Nephron (organoid): Measurements from ENCODE around the gene HMX1.

Experiments used
- H3K27ac Mint-ChIP-seq, 3 experiments: 2 replicates each; pipeline ENCODE4 v1.8.0; 2020; ENCODE audit warnings: mixed read lengths in 3 of 3, mild to moderate bottlenecking in 2 of 3, moderate library complexity in 1 of 3
- H3K27me3 Mint-ChIP-seq: 2 replicates; pipeline ENCODE4 v1.8.0; 2021; ENCODE audit warnings: low read depth, mild to moderate bottlenecking, moderate library complexity, mixed read lengths
- H3K36me3 Mint-ChIP-seq: 2 replicates; pipeline ENCODE4 v1.8.0; 2020; ENCODE audit warnings: low read depth, mixed read lengths
- H3K4me1 Mint-ChIP-seq: 2 replicates; pipeline ENCODE4 v1.8.0; 2020; ENCODE audit warnings: mixed read lengths
- H3K4me3 Mint-ChIP-seq, 3 experiments: 2 replicates each; pipeline ENCODE4 v1.8.0; 2020; ENCODE audit warnings: mild to moderate bottlenecking in 3 of 3, mixed read lengths in 3 of 3, moderate library complexity in 2 of 3
- H3K9me3 Mint-ChIP-seq: 2 replicates; pipeline ENCODE4 v1.8.0; 2020; ENCODE audit warnings: mixed read lengths
- TF ChIP-seq, protein P1 (sequence below), 3 experiments: fragments of 200-600 bp; sonication (generic); IDR thresholded peaks; one replicate each; pipeline ENCODE4 v1.5.0; 2021; ENCODE audit warnings: antibody characterized with exemption in 3 of 3; ENCODE audit not compliant: unreplicated experiment in 3 of 3

HMX1 gene

DNA sequence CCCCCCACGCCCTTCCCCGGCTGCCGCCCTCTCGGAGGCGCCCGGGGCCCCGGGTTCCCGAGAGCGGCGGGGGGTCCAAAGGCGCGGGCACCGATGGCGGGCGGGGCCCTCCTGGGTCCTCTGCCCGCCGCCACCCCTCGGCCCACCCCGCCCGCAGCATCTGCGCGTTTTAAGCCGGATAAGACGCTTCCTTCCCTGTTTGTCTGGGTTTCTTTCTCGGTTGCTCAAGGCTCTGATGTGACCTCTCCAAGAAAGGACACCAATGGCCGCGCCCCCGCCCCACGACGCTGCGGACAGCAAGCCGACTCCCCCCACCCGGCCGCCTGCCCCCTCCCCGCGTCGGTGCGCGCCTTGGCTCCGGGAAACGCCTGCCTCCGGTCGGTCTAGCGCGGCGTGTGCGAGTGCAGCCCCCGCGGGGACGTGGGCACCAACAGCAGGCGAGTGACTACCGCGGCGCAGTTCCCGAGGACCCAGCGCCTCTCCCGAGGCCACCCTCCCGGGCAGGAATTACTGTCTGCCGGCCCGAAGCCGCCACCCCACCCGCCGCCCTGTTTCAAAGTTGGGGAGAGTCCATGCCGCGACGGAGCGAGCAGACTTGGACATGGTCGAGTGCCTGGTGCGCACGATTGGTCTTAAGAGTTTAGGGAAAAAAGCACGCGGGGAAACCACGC, 21.1 kb upstream of the HMX1 start:
- TF ChIP-seq, protein P1, sequence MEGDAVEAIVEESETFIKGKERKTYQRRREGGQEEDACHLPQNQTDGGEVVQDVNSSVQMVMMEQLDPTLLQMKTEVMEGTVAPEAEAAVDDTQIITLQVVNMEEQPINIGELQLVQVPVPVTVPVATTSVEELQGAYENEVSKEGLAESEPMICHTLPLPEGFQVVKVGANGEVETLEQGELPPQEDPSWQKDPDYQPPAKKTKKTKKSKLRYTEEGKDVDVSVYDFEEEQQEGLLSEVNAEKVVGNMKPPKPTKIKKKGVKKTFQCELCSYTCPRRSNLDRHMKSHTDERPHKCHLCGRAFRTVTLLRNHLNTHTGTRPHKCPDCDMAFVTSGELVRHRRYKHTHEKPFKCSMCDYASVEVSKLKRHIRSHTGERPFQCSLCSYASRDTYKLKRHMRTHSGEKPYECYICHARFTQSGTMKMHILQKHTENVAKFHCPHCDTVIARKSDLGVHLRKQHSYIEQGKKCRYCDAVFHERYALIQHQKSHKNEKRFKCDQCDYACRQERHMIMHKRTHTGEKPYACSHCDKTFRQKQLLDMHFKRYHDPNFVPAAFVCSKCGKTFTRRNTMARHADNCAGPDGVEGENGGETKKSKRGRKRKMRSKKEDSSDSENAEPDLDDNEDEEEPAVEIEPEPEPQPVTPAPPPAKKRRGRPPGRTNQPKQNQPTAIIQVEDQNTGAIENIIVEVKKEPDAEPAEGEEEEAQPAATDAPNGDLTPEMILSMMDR (IDR thresholded peaks at IDR 0.05; ENCODE audit: unreplicated experiment in 3 of 3): no peak
- Mint-ChIP-seq H3K9me3 (no peaks in the 10 kb centered on the region), H3K4me3 (no peak overlapping the region), H3K4me1 (no peaks in the 10 kb centered on the region), H3K36me3 (no peaks in the 10 kb centered on the region), H3K27me3 (peaks cover 99% of the 10 kb centered on the region), H3K27ac (no peak overlapping the region)

DNA sequence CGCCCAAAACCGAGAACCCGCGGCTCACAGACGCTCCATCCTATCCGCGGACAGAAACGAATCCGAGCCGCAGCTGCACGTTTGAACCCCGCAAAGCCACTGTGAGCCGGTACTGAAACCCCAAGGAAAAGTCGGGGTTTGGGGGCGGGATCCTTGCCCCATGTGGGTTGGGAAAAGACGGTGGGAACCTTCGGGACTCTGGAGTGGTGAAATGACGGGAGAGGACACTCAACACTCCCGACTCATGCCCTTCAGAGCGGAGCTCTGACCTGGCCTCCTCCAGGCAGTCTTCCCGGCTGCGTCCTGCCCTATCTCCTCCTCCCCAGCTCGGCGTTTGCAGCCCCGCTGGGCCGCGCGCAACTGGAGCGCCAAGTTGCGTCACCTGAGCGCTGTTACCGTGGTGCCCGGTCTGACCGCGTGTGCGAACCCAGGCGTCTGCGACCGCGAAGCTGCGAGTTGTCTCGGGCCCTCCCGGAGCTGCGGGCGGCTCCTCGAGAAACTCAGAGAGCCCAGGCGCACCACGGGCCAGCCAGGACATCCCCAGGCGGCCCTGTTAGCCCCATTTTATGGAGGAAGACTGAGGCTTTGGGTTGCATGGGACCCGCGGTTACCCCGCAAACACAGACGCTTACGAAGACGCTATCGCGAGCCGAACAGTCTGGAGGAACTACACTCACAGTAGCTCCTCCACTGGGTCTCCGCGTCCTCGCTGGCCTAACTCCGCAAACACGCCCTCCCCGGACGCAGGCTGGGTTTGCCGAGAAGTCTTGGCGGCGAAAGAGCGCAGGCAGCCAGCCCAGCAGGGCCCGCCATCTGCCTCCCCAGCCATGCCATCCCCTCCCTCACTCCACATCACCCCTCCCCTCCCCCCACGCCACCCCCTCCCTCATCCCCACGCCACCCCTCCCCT, 20.3 kb upstream of the HMX1 start:
- Mint-ChIP-seq H3K4me3 (peak overlapping the region; percentile 42 to 56 (median 52)), H3K27ac (no peak overlapping the region), H3K4me1 (no peaks in the 10 kb centered on the region), H3K27me3 (peaks cover 99% of the 10 kb centered on the region), H3K9me3 (no peaks in the 10 kb centered on the region), H3K36me3 (no peaks in the 10 kb centered on the region)
- TF ChIP-seq, protein P1 (IDR thresholded peaks at IDR 0.05; ENCODE audit: unreplicated experiment in 3 of 3): no peak

DNA sequence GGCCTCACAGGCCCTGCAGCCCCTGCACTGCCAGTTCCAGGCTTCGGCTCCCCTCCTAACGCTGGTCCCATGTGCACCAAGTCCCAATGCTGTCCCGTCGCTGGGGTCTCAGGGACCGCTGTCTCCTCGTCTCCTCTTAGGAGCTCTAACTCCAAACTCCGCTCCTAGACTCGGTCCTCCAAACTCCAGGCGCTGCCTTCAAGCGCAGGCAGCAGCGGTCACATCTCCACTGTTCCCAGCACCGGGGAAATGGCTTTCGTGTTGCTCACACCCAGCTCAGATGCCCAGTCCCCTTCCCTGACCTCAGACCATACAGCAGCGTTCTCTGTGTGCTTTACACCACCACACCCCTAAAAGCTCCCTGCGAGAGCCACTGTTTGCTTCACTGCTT, 19.6 kb upstream of the HMX1 start:
- no peaks in the 10 kb centered on the region for H3K9me3 Mint-ChIP-seq
- no peaks in the 10 kb centered on the region for H3K36me3 Mint-ChIP-seq
- peak overlapping the region; percentile 27 to 44 (median 42) for H3K4me3 Mint-ChIP-seq
- TF ChIP-seq, protein P1 (IDR thresholded peaks at IDR 0.05; ENCODE audit: unreplicated experiment in 3 of 3): no peak
- peaks cover 99% of the 10 kb centered on the region for H3K27me3 Mint-ChIP-seq
- H3K4me1 Mint-ChIP-seq: no peaks in the 10 kb centered on the region
- no peak overlapping the region for H3K27ac Mint-ChIP-seq

DNA sequence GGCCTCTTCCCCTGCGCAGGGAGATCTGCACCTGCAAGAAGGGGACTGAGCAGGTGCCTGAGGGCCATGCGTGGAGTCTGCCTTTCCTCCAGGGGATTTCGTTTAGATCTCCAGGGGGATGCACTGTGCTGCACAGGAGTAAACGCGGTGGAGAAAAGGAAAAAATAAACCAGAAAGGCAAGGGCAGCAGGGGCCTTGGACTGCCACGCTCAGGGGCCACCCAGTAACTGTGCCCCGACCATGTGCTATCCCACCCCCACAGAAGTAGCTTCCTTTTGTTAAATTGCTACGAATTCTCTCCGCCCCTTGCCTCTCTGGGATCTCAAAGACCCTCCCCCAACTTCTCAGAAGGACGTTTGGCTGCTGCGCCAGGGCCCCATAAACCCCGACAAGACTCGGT, 17.2 kb upstream of the HMX1 start:
- H3K4me3 Mint-ChIP-seq: no peak overlapping the region
- H3K27ac Mint-ChIP-seq: no peak overlapping the region
- no peaks in the 10 kb centered on the region for H3K4me1 Mint-ChIP-seq
- no peaks in the 10 kb centered on the region for H3K36me3 Mint-ChIP-seq
- H3K9me3 Mint-ChIP-seq: peaks cover 3% of the 10 kb centered on the region
- peaks cover 100% of the 10 kb centered on the region for H3K27me3 Mint-ChIP-seq
- TF ChIP-seq, protein P1 (IDR thresholded peaks at IDR 0.05; ENCODE audit: unreplicated experiment in 3 of 3): no peak

DNA sequence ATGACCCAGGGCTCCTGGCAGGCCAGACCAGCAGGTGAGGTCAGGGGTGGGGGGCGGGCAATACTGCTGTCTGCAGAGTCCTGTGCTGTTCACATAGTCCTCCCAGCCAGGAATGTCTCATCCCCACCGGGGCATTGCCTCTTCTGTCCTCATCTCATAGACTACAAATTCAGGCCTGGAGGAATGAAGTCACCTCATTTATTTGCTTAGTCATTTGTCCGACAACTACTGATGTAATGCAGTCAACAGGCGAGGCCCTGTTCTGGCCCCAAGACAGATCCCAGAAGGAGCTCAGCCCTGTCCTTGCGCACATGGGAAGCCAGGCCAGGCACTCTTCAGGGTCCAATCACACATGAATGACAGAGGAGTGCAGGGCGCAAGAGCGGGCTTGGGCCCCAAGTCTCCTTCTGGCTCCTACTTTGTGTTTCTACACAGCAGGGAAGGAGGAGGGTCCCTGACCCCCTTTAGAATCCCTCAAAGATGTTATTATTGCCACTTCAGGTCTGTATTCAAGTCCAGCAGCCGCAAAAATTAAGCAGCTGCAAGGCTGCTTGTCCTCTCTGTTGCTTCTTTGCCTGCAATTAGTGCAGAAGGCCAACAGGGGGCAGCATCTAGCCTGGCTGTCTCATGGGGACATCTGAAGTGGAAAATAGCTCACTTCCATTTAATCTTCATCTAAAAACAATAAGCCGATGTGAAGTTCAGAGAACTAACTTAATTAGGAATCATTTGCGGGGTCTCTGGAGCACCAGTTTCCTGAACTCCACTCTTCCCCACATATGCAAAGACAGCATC, 15.2 kb upstream of the HMX1 start:
- H3K9me3 Mint-ChIP-seq: peaks cover 3% of the 10 kb centered on the region
- no peak overlapping the region for H3K27ac Mint-ChIP-seq
- no peaks in the 10 kb centered on the region for H3K36me3 Mint-ChIP-seq
- H3K4me3 Mint-ChIP-seq: no peak overlapping the region
- H3K27me3 Mint-ChIP-seq: peaks cover 95% of the 10 kb centered on the region
- TF ChIP-seq, protein P1 (IDR thresholded peaks at IDR 0.05; ENCODE audit: unreplicated experiment in 3 of 3): peak in 1 of 3 experiments; percentile 27
- H3K4me1 Mint-ChIP-seq: no peaks in the 10 kb centered on the region
